Erythroblast (primary cell): ENCODE results near the gene RAB18.
A peak's percentile ranks its signal among the peaks of the same experiment; 100 is the strongest.

Experiments used
- DNase-seq, 2 experiments: peaks; one replicate each; lab custom pipeline; 2025; lab: John Stamatoyannopoulos, UW
- GATA1 ChIP-seq: IDR thresholded peaks from 2 replicates; pipeline ENCODE4 v1.6.1; 2011; ENCODE audit warnings: low read depth, mild to moderate bottlenecking, control low read depth, low read length, moderate library complexity
- POLR2A ChIP-seq: IDR thresholded peaks from 2 replicates; pipeline ENCODE4 v1.6.1; 2011; ENCODE audit warnings: mild to moderate bottlenecking, low read length

Gene RAB18

DNA sequence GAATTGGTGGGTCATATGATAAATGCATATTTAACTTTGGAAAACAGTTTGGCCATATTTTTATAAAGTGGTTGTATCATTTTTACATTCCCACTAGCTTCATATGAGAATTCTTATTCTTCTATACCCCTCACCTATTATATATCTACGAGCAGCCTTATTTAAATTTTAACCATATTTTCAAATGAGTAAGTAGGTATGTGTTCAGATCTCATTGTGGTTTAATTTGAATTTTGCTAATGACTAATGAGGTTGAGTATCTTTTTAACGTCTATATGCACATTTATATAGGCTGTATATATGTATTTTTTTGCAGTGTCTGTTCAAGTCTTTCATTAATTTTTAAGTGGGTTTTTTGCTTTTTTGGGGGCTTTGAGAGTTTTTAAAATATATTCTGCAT lies 14.2 kb downstream of the RAB18 start:
- no peak for DNase-seq
- TF ChIP-seq POLR2A (no peak), GATA1 (no peak)

DNA sequence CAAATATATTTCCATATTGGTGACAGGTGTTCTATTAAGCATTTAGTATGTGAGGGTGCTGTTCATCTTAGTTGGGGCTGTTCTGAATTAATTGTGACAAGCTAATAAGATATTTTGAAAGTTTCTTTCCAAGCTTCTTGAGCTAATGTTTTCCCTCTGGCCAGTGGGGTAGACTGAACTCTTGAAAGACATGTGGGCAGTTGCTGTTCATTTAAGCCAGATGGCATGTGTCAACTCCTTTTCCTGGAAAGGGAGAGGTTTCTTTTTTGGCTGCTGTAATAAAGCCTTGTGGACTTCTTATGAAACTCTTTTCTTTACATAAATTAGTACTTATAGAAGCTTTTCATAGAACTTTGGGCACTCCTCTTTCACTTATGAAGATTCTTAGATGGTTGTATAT lies 21.7 kb downstream of the RAB18 start:
- no peak for TF ChIP-seq POLR2A
- no peak for TF ChIP-seq GATA1
- DNase-seq, result peak; percentile 59 to 67

DNA sequence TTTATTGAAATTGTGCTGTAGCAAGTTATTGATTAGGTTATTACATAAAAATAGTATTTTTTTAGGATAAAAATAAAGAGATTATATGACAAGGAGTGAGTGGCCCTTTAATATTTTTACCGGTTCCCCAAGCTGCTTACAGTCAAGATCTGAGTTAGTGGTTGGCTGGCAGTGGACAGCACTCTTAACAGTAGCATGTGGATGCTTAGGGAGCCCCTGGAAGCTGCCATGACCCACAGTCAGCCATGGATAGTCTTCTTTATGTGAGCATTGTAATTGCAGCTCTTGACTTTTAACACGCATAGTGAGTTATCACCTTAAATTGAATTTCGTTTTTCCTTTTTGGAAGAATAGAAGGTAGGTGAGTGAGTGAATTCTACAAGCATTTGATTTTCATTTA lies 22.1 kb downstream of the RAB18 start:
- no peak for TF ChIP-seq GATA1
- TF ChIP-seq POLR2A, result no peak
- peak; percentile 32 to 37 for DNase-seq

DNA sequence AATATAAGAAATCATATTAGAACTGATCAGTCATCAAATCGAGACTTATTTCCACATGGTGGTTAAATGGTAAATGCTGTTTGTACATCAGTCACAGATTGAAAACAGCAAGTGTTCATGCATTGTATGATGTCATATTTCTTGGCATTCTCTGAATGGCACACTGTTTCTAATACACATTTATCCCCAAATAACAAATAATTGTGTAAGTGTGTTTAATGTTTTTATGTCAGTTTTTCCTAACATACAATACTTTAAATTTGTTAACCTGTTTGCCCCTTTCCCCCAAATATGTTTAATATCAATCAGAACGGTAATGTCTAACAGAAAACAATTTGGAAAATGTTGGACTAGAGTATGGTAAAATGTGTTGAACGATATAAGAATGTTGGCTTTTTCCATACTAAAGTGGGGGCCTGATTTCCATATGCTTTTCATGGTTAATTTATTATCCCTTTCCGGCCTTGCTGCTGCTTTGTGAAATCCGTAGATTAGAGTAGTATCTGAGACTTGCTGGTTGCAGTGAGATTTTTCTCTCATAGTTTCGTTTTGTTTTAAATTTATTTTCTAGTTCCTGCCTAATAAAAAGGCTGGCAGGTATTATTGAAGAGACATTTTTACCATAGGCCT lies 23.7 kb downstream of the RAB18 start:
- peak in 1 of 2 experiments; percentile 29 for DNase-seq
- TF ChIP-seq GATA1 (no peak), POLR2A (no peak)

DNA sequence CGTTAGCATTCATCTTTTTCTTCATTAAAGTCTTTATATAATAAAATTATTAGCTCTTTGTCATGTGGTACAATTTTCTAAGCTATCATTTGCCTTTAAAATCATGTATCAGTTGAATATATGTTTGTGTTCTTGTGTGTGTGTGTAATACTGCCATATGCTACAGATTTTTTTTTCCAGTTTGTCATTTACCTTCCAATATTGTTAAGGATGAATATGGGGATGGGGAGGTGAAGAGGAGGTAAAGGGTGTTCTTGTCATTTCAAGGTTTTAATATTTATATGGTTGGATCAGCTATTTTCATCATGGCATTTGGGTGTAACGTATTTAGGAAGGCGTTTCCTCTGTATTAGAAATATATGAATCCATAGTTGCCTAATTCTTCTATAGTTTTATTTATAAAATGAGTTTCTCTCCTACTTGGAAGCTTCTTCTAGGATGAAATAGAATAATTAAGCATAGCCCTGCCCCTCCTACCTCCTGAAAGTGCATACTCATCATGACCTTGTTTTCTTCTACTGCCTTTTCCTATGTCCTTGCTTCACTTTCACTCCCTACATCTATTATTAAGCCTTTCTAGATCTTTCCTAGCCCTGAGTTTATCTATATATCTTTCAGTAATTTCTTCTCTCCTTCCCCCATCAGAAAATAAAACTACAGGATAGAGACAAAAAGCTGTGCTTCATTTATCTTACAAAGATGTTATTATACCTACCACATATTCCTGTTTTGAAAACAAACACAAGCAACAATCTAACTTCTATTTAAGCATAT lies 25.1 kb downstream of the RAB18 start:
- TF ChIP-seq GATA1 (no peak), POLR2A (no peak)
- peak; percentile 79 to 80 for DNase-seq

DNA sequence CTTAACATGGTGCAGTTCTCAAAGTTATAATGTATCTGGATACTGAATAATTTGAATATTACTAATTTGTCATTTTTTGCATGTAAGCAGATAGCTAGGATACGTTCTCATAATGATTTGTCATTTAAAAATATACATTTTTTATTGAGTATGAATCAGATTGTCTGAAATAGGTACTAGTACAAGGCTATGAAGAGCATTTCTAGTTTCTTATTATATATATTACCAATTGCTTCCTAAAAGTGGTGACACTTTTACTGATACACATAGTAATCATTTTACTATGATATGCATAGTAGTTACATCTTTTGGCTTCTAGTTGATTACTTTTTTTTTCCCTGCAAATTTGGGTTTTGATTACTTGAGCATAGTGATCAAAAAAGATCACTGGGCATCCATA lies 26.4 kb downstream of the RAB18 start:
- TF ChIP-seq GATA1, result no peak
- no peak for TF ChIP-seq POLR2A
- DNase-seq, result no peak

DNA sequence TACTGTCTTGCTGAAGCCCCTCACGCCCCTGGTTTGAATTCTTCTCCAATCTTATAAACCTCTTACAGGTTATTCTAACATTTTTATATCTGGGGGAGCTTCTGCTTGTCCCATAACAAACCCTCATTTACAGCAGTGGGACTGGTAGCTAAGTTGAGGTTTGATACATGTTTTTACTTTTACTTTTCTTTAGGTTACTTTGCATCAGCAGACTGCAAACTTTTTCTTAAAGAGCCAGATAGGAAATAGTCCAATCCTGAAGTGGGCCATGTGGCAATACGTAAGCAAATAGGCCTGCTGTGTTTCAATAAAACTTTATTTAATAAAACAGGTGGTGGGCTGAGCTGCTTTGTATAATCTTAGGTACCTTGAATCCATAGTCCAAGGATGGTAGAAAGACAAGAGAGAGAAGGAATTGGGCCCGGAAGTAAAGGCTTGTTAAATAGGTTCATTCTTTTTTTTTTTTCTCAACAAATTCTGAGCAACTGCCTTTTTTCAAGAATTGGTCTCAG lies 27.3 kb downstream of the RAB18 start:
- peak in 1 of 2 experiments; percentile 24 for DNase-seq
- TF ChIP-seq GATA1 (no peak), POLR2A (no peak)

DNA sequence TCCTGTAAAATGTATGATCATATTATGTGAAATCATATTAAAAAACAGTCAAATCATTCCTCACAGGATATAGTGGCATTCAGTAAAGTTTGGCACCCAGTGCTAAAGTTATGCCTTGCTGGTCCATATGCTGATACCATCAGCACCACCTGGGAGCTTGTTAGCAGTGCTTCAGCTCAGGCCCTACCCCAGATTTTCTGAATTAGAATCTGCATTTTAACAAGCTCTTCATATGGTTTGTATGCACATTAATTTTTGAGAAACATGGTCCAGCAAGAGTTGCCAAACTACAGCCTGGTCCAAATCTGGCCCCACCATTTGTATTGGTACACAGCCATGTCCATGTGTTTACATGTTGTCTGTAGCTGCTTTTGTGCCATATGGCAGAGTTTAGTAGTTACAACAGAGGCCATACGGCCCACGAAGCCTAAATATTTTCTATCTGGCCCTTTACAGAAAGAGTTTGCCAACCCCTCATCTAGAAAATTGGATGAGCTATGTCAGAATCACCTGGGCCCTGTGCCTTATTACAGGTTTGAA lies 30.1 kb downstream of the RAB18 start:
- DNase-seq, result no peak
- TF ChIP-seq POLR2A, result no peak
- TF ChIP-seq GATA1, result no peak

DNA sequence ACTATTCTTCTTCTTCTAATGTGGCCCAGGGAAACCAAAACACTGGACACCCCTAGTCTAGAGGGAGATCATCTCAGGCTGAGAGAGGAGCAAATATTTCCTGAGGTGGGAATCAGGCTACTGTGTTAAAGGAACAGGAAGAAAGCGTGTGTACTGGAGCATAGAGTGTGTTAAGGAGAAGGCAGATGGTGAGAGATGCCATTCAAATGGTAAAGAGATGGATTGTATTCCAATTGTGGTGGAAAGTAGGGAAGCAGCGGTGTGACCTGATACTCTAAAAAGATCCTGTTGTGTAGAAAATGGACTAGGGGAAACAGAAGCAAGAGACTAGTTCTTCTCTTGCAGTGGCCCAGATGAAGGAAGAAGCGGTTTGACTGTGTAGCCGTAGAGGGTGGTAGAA lies 31.2 kb downstream of the RAB18 start:
- DNase-seq, result no peak
- TF ChIP-seq POLR2A (no peak), GATA1 (no peak)

DNA sequence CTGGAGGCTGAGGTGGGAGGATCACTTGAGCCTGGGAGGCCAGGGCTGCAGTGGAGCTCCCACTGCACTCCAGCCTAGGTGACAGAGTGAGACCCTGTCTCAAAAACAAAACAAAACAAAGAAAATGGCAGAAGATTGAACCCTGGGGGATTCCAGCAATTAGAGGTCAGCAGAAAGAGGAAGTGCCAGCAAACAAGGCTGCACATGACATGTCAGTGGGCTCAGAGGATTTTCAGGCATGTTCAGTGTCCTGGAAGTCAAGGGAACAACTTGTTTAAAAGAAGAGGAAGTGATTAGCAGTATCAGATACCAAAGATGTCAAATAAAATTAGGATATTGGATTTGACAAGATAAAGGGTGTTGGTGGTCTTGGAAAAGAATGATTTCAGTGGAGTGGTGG lies 32.3 kb downstream of the RAB18 start:
- no peak for TF ChIP-seq GATA1
- TF ChIP-seq POLR2A, result no peak
- DNase-seq, result no peak

DNA sequence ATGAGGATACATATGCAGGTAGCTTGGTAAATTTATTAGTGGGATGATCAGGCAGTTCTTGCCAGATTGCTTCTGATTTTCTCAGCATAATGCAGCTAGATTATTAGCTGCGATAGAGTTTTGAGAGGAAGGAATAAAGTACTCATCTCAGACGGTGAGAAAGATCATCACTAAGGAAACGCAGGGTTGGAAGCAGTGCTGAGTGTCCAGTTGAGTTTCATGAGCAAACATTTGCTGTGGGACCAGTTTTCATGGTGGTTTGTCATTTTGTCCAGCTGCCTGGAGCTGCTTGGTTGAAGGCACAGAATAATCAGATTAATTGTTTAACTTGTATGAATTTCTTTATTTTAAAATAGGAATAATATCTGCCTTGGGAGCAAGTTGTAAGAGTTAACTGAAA lies 33.1 kb downstream of the RAB18 start:
- TF ChIP-seq POLR2A (no peak), GATA1 (no peak)

DNA sequence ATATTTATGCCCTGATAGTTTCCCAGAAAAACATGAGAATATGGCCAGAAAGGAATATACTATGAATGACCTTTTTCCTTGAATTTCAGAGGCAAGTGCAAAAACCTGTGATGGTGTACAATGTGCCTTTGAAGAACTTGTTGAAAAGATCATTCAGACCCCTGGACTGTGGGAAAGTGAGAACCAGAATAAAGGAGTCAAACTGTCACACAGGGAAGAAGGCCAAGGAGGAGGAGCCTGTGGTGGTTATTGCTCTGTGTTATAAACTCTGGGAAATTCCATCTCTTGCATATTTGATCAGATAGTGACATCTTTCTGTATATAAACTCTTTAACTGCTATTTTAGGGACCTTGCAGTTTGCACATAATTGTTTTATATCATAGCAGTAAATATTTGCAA lies 33.7 kb downstream of the RAB18 start:
- TF ChIP-seq POLR2A, result no peak
- no peak for TF ChIP-seq GATA1
- DNase-seq, result no peak

More for the DNA sequence above, 33.1 kb downstream of the RAB18 start:
- no peak for DNase-seq

DNA sequence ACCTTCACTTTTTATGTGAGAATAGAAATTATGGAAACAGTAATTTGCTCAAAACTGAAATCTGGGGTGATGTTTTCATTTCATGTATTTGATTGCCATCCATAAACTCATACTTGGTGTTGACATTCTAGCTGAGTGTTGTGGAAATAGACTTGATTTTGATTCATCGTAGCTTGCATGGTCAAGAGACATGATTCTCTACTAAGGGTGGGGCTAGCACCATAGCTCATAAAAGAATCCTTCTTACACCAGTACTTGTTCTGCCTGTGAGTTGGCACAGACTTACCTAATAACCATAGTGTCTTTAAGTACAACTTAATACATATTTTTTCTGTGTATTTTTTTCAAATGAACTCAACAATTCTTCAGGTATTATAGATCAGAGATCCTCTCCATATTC lies 36.6 kb downstream of the RAB18 start:
- no peak for TF ChIP-seq POLR2A
- no peak for TF ChIP-seq GATA1
- no peak for DNase-seq
